Measurements from ENCODE around the gene EFTUD2. TPM values are rescaled to one million over a fixed set of nuclear protein-coding genes. Genes with fewer than 3 reads are reported as not detected.

EFTUD2 gene
- total and polyA plus RNA-seq, 2 of the 13 experiments (the other 11 are each of a cell fraction or from before 2014, with no cell fraction given), result 111 to 137 TPM

- TF ChIP-seq ZNF646 (CRISPR knock-in tag; IDR thresholded peaks at IDR 0.05) (no peak; the same call in 1 of the 2 replicates), KLF13 (CRISPR knock-in tag; IDR thresholded peaks at IDR 0.05) (0 out of 2 replicates have a peak, but pooled peaks have one; percentile 49), ZNF614 (CRISPR knock-in tag; IDR thresholded peaks at IDR 0.05; ENCODE audit: borderline replicate concordance) (no peak), FOSL2 (CRISPR knock-in tag; IDR thresholded peaks at IDR 0.05) (no peak; the same call in 1 of the 2 replicates), CREB1 (IDR thresholded peaks at IDR 0.05) (no peak), CREB1 (CRISPR knock-in tag; IDR thresholded peaks at IDR 0.05) (no peak), TARDBP (CRISPR knock-in tag; IDR thresholded peaks at IDR 0.05) (no peak), NFKB2 (CRISPR knock-in tag; IDR thresholded peaks at IDR 0.05; ENCODE audit: borderline replicate concordance) (no peak), ZNF792 (CRISPR knock-in tag; IDR thresholded peaks at IDR 0.05) (no peak), NR3C1 (CRISPR knock-in tag; IDR thresholded peaks at IDR 0.05) (no peak)
- TF ChIP-seq, protein P1, sequence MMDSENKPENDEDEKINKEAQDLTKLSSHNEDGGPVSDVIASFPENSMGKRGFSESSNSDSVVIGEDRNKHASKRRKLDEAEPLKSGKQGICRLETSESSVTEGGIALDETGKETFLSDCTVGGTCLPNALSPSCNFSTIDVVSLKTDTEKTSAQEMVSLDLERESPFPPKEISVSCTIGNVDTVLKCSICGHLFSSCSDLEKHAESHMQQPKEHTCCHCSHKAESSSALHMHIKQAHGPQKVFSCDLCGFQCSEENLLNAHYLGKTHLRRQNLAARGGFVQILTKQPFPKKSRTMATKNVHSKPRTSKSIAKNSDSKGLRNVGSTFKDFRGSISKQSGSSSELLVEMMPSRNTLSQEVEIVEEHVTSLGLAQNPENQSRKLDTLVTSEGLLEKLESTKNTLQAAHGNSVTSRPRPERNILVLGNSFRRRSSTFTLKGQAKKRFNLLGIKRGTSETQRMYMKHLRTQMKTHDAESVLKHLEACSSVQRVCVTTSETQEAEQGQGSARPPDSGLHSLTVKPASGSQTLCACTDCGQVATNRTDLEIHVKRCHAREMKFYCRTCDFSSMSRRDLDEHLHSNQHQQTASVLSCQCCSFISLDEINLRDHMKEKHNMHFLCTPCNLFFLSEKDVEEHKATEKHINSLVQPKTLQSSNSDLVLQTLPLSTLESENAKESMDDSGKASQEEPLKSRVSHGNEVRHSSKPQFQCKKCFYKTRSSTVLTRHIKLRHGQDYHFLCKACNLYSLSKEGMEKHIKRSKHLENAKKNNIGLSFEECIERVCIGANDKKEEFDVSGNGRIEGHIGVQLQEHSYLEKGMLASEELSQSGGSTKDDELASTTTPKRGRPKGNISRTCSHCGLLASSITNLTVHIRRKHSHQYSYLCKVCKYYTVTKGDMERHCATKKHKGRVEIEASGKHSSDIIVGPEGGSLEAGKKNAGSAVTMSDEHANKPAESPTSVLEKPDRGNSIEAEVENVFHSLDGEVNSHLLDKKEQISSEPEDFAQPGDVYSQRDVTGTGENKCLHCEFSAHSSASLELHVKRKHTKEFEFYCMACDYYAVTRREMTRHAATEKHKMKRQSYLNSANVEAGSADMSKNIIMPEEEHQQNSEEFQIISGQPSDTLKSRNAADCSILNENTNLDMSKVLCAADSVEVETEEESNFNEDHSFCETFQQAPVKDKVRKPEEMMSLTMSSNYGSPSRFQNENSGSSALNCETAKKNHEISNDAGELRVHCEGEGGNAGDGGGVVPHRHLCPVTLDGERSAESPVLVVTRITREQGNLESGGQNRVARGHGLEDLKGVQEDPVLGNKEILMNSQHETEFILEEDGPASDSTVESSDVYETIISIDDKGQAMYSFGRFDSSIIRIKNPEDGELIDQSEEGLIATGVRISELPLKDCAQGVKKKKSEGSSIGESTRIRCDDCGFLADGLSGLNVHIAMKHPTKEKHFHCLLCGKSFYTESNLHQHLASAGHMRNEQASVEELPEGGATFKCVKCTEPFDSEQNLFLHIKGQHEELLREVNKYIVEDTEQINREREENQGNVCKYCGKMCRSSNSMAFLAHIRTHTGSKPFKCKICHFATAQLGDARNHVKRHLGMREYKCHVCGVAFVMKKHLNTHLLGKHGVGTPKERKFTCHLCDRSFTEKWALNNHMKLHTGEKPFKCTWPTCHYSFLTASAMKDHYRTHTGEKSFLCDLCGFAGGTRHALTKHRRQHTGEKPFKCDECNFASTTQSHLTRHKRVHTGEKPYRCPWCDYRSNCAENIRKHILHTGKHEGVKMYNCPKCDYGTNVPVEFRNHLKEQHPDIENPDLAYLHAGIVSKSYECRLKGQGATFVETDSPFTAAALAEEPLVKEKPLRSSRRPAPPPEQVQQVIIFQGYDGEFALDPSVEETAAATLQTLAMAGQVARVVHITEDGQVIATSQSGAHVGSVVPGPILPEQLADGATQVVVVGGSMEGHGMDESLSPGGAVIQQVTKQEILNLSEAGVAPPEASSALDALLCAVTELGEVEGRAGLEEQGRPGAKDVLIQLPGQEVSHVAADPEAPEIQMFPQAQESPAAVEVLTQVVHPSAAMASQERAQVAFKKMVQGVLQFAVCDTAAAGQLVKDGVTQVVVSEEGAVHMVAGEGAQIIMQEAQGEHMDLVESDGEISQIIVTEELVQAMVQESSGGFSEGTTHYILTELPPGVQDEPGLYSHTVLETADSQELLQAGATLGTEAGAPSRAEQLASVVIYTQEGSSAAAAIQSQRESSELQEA (CRISPR knock-in tag; IDR thresholded peaks at IDR 0.05; ENCODE audit: not compliant biosample characterization), result no peak
- TF ChIP-seq, protein P2, sequence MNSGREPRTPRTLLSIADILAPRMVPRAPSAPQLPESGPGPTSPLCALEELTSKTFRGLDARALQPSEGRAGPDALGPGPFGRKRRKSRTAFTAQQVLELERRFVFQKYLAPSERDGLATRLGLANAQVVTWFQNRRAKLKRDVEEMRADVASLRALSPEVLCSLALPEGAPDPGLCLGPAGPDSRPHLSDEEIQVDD (CRISPR knock-in tag; IDR thresholded peaks at IDR 0.05; ENCODE audit: borderline replicate concordance), result peak; percentile 19; the same call in 1 of the 2 replicates
- TF ChIP-seq, protein P3, sequence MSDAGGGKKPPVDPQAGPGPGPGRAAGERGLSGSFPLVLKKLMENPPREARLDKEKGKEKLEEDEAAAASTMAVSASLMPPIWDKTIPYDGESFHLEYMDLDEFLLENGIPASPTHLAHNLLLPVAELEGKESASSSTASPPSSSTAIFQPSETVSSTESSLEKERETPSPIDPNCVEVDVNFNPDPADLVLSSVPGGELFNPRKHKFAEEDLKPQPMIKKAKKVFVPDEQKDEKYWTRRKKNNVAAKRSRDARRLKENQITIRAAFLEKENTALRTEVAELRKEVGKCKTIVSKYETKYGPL (CRISPR knock-in tag; IDR thresholded peaks at IDR 0.05), result no peak
Measured at GRCh38 chr17:44911133-44912001, 12.1 kb upstream of the EFTUD2 start (continued).
